Activated CD8-positive, alpha-beta memory T cell treated with anti-CD3 and anti-CD28 coated beads for 36 hours (primary cell): ENCODE data around the gene DTNBP1. TPM values are rescaled to one million over a fixed set of nuclear protein-coding genes. Genes with fewer than 3 reads are reported as not detected.

Source experiments
- CTCF ChIA-PET: fragments of 350-600 bp; sonication (Branson Sonifier 250); formaldehyde crosslinking; loops from one replicate; lab custom pipeline; 2021; ENCODE audit warnings: antibody characterized with exemption; lab: Charles Lee
- POLR2A ChIA-PET: fragments of 350-600 bp; sonication (Branson Sonifier 250); formaldehyde crosslinking; loops from one replicate; lab custom pipeline; 2021; ENCODE audit warnings: antibody characterized with exemption; lab: Charles Lee
- total RNA-seq, 2 experiments: library from RNA; stranded (reverse); gene quantifications; one replicate each; pipeline ENCODE4 v1.2.3, GENCODE V29; 2021

Gene DTNBP1
- total RNA-seq, 2 experiments from 2014 or later = 15.9 to 17.1 TPM

DNA sequence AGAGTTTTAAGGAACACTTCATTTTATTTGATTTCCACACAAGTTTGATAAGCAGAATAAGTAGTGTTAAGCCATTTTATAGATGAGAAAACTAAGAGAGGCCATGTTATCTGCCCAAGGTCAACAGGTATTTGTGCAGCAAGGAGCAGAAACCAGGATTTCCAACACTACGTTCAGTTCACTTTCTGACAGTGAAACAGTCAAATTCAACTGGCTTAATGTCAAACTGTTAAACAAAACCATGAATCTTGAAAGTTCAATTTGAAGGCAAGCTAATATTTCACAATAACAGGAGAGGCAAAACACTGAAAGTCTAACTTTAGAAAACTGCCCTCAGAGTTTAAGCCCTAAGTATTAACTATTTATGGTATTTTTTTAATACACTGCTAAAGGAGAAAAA lies 32.6 kb downstream of the DTNBP1 start:
- POLR2A ChIA-PET = no interaction called here
- CTCF ChIA-PET = no interaction called here

DNA sequence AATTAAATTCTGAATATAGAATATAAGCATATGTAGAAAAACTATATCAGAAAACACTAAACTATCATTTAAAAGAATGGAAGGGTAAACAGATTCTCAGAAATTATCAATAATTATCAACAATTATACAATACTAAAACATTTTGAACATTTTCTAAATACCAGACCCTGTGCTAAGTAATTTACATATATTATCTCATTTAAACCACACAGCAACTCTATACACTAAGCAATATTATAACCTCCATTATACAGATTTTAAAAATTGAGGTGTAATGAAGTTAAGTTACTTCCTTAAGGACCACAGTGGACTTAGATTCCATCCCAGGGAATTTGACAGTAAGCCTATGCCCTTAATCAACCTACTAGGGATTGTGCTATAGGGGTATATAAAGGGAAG lies 33.3 kb downstream of the DTNBP1 start:
- POLR2A ChIA-PET = no interaction called here
- CTCF ChIA-PET = no interaction called here

DNA sequence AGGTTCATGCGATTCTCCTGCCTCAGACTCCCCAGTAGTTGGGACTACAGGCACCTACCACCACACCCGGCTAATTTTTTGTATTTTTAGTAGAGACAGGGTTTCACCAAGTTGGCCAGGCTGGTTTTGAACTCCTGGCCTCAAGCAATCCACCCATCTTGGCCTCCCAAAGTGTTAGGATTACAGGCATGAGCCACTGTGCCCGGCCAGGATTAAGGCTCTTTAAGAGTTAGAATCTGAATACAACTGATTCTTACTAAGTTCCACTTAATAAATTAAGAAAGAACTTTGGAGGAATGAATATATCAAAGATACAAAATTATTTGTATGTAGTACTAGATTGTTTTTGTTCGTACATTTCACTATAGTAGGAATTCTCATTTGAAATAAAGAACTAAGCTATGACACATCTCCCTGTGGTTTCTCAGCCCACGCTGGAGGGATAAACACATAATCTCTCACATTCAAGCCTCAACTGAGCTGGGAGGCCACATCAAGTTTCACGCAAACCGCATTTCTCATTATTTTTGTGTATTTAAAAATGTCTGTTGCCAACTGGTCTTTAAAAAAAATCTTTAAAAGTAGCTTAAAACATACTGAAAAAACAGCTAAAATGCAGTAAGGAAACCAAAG lies 34.2 kb downstream of the DTNBP1 start:
- ChIA-PET POLR2A (no interaction called here), CTCF (no interaction called here)

DNA sequence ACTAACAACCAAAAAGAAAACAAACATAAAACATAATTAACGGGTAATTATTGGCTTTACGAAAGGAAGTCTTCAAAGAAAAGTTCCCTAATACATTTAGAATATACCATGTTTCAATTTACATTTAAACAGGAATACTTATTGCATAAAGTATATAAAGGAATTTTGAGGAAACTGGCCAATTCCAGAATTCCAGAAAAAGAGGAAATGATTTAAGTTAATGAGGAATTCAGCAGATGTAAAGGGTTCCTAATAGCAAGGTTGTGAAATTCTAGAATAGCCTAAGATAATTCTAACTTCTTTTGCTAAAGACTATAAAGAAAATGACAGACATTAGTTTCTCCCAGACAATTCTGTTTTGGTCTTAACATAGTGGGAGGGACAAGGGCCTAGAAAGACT lies 35.0 kb downstream of the DTNBP1 start:
- CTCF ChIA-PET = no interaction called here

DNA sequence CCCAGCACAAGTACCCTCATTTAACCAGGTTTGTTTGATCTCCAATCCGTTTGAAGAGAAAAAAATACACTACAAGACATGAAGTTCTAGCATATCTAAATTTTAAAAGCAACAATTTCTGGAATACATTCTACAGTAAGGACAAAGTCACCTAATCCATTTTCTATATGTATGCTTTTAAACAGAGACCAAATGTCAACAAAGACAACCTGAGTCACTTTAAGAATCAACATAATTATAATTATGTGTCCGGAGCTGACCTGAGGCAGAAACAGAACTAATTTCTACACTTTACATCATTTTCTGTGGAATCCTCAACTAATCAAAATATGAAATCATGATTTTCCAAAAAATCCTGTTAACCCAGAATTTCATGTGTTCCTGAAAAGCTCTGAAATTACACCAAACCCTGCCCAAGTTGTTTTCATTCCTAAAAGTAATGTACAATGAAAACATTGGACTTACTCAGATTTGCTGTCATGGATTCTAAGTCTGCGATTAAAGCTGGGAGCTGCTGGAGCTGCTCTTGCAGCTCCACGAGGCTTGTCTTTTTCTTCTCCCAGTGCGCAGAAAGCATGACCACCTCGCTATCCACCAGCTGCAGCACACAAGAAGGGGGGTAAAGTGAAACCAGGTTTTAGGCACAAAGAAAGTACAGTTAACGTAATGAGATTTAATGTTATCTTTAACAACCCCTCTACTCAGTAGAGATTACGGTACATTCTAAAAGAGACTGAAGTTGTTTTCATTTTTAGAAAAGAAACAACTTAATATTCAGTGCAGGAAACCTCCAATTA lies 35.8 kb downstream of the DTNBP1 start:
- ChIA-PET POLR2A (no interaction called here), CTCF (no interaction called here)

More for the DNA sequence above, 35.0 kb downstream of the DTNBP1 start:
- POLR2A ChIA-PET = no interaction called here

DNA sequence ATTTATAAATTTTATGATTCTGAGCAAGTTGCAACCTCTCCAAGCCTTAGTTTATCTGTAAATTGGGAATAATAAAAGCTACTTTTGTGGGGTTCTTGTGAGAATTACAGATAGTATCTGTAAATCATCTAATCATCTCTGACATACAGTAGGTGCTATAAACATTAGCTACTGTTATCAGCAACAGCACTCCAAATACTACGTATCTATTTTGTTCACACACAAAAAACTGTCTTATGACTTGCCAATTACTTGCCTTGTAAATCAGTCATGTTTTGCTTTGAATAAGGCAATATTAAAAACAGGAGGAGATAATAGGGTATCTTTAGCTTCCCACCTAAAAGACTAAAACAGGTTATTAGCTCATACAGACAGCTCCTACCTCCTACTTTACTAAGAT lies 36.7 kb downstream of the DTNBP1 start:
- CTCF ChIA-PET = interaction anchor here (0.6 kb wide), 1 partner anchor 320 kb away, joined by 6 read pairs; no protein-coding TSS in a partner anchor
- POLR2A ChIA-PET = no interaction called here

DNA sequence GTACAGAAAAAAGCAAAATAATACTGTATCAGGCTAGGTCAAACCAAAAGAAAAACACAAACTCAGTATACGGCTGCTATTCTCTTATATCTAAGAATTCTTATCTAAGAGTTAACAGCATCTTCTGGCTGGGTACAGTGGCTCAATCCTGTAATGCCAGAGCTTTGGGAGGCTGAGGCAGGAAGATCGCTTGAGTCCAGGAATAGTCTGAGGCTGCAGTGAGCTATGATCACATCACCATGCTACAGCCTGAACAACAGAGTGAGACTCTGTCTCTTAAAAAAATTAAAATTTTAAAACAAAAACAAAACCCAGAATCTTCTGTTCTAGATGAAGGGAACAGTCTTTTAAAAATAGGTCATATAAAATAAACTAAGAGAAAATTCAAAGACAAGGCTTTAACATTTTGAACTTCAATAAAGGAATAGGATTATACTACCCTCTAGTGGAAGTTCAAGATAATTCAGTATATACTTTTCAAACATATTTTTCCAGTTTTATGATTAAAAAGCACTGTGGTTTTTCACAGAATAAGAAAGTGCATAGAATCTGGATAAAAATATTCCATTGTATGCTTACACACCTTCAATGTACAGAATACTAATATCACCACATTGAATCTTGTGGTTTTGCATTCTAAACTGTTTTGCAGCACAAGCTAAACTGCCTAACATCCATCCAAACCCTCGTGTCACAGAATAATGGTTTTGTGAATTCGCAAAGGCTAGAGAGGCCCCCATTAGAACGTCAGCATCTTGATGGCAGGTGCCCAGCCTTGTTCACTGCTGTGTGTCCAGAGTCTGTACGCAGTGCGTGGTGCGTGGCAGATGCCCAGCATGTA lies 39.3 kb downstream of the DTNBP1 start:
- POLR2A ChIA-PET = no interaction called here
- CTCF ChIA-PET = interaction anchor here (0.6 to 1.1 kb wide), 3 partner anchors 96 to 1292 kb away, joined by 3 to 5 read pairs (median 4); no protein-coding TSS in a partner anchor

DNA sequence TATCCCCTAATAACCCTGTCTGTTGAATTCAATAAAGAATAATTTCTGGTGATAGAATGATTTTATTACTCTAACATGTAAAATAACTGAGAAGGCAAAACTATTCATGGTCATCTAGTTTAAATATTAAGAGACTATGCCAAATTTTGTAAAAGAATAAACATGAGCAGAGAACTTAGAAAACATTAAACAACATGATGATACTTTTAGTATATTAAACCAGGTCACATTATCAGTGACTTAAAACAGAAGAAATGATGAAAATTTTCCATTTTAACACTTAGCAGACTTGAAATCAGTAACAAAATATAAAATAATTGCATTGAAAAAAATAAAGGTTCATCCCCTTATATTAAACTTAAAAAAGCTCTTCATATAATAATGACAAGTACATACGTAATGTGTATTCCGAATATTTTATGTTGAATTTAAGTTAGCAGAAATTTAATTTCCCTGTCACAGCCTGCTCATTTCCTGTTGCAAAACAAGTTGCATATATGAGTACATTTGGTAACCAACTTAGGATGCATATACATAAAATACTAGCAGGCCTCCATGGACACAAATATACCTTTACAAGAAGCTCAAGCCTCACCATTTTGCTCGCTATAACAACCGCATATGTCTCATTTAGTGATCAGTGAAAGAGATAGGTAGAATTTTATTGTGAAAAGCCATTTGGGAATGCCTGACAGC lies 40.6 kb downstream of the DTNBP1 start:
- POLR2A ChIA-PET = no interaction called here

DNA sequence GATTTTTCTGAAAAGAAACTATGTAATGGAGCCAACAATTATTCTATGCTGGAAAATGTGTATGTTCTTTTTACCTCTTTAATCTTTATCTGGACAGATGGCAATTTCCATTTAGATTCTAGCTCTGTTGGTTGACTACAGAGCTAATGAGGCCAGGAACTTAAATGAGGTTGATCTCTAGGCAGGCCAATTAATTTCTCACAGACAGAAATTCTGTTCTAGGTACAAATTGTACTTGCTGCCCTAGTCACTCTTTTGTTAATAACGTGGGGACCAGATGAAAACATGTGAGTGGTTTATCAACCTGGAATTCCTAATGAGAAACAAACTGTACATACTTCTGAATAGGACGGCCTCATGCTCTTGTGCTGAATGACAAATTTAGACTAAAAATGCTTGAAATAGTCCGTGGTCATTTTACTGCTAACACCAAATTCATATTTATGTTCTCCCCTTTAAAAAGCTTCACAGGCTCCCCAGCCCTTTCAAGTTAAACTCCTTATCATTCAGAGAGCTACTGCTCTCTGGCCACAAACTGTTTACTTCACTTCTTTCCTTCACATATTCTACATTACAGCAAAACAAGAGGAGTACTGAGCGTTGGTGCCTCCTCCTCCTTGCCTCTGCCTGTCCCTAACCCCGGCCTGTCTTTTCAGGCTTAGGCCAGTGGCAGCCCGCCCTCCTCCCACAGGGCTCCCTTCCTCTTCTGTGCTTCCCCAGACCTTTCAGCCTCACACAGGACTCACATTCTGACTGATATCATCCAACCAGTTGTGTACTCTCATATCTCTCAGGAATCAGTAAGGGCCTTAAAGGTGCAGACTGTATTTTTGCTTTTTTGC lies 41.4 kb downstream of the DTNBP1 start:
- CTCF ChIA-PET = no interaction called here
- POLR2A ChIA-PET = no interaction called here

More for the DNA sequence above, 40.6 kb downstream of the DTNBP1 start:
- CTCF ChIA-PET = interaction anchor here (0.6 to 1.0 kb wide), 2 partner anchors 95 to 1602 kb away, joined by 3 read pairs; no protein-coding TSS in a partner anchor

DNA sequence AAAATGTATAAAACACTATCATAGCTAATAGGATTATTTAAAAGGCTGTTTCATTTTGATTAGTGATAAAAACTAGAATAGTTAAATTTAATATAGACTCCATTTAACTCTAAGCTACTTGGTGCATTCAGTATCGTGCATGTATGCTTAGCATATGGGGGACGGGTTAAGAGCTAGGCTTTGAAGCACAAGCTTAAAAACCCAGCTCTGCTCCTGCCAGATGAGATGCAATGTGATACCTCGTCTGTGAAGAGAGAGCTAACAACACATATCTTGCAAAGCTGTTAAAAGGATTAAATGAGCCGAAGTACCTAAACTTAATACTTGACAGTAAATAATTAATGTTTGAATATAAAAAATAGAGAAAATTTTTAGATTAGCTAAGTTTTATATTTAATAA lies 42.2 kb downstream of the DTNBP1 start:
- ChIA-PET POLR2A (no interaction called here), CTCF (no interaction called here)

DNA sequence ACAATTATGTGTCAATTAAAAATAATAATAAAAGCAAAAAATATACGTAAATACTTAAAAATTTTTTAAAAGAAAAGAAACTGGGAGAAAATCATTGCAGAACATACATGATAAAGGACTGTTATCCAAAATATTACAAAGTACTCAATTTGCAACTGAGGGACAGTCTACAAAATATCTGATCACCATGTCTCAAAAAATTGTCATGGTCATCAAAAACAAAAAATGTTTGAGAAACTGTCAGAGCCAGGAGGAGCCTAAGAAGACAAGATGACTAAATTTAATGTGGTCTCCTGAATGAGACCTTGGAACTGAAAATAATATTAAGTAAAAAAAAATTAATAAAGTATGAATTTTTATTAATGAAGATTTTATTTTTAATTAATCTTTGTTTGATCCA lies 43.5 kb downstream of the DTNBP1 start:
- ChIA-PET POLR2A (no interaction called here), CTCF (no interaction called here)

DNA sequence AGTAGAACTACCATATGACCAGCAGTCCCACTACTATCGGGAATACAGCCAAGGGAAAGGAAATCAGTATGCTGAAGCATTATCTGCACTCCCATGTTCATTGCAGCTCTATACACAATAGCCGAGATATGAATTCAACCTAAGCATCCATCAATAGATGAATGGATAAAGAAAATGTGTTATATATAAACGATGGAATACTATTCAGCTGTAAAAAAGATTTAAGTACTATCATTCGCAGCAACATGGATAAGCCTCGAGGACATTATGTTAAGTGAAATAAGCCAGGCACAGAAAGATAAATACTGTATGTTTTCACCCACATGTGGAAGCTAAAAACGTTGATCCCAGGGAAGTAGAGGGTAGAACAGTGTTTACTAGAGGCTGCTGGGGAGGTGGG lies 44.1 kb downstream of the DTNBP1 start:
- CTCF ChIA-PET = no interaction called here
- POLR2A ChIA-PET = no interaction called here

DNA sequence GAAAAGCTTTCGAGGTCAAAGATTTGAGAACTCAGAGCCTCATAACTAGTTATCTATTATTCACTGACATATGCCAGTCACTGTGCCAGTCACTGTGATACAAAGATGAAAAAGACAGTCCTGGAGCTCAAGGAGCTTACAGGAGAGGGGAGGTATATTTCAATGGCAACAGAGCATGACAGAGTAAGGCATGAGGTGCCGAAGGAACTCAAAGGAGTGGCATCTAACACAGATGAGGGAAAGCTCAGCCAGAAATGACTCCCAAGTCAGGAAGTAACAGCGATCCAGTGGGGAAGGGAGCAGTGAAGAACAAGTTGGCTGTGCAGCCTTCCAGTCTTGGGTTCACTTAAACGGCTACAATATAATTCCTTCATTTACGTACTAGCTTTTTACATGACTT lies 46.6 kb downstream of the DTNBP1 start:
- ChIA-PET CTCF (no interaction called here), POLR2A (no interaction called here)

DNA sequence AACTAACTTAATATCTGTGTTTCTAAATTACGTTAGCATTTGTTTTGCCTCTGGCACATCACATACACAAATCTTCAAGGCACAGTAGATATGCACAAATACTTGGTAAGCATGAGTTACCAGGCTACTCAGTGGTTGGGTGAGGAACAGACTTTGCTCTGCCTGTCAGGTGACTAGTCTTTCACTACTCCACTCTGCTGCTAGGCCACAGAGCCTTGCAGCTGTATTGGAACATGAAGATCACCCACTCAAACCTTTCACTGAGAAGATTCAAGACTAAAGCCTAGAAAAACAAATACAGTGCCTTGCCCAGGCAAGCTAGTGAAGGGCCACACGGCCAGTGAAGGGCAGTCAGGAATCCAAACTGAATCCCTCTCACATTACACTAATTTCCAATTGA lies 47.0 kb downstream of the DTNBP1 start:
- CTCF ChIA-PET = no interaction called here

DNA sequence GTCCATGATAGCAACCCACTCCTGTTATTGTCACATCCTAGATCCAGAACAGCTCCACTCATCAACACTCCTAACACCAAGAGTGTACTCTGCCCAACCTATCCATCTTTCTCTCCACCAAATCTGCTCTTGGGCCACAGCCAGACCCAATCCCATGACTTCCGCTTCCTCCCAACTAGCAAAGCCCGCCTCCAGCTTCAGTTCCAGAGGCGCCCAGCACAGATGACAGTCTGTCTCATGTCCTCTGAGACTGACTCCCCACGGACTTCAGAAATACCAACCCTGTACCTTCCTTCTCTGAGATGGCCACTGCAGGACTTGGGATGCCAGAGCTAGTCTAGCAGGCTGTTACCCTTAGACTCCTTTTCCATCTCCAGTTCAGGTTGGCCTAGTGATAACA lies 48.6 kb downstream of the DTNBP1 start:
- POLR2A ChIA-PET = no interaction called here
- CTCF ChIA-PET = no interaction called here

More for the DNA sequence above, 47.0 kb downstream of the DTNBP1 start:
- POLR2A ChIA-PET = no interaction called here

DNA sequence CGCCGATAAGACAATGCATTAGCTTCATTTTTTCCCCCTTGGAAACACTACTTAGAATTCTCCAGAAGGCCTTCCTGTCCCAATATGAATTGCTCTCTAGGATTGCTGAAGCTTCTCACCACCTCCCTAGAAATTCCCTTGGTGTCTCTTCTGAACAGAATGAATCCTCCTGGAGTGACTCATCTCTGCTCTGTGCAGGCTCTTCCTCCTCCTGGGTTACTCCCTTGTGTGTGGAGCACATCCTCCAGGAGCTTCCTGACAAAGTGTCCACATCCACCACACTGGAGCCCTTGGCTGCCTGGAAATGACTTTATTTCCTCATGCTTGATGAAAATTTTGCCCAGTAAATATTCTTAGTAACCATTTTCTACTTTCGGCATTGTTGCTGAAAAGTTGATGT lies 54.4 kb downstream of the DTNBP1 start:
- ChIA-PET CTCF (no interaction called here), POLR2A (no interaction called here)

DNA sequence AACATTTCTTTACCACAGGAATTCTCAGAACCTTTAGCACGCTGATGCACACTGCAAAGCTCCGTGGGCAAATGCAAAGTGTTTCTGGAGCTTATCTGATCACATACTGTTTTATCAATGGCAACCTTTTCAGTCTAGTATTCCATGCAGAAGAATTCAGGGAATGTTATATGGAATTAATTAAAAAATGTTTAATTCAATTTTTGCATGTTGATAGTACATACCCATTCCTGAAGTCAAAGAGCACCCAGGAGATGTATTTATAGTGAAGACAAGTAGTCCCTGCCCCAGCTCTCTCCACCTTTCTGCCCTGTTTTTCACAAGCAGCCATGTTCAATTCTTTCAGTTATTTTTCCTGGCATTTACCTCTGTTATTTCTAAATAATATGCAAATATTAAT lies 55.2 kb downstream of the DTNBP1 start:
- ChIA-PET POLR2A (no interaction called here), CTCF (interaction anchor here (0.6 kb wide), 1 partner anchor 802 kb away, joined by 3 read pairs; no protein-coding TSS in a partner anchor)

DNA sequence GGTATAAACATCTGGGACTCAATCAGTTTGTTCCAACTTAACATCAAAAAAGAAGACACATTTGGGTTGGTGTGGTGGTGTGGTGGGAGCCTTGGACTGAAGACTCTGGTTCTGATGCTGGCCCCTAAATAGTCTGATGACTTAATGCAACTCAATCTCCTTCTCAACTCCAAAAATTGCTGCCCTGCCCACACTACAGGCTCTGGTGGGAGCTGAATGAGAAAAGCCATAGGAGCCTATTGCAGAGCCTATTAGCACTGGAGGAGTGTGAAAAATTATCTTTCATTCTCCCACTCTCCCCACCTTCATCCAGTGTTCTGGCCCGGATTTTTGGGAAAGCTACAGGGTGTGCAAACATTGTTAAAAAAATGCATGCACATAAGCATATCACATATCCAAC lies 56.5 kb downstream of the DTNBP1 start:
- CTCF ChIA-PET = no interaction called here
- POLR2A ChIA-PET = no interaction called here

DNA sequence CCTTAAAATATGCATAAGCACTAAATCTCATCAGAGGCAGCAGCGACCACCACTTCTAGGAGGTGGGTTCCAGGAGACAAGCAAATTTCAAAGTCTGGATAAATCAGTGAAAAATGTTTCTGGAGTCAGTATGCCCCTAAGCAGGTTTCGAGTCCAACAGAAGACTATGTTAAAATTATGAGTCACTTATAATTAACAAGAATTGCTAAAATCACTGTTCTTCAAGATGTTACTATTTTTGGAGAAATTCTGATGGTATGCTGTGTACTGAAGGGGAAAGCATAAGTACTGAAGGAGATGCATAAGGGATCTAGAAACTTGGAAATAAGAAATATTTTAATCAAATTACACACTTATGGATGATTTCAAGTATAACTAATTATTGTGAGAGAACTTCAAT lies 58.0 kb downstream of the DTNBP1 start:
- CTCF ChIA-PET = no interaction called here
- POLR2A ChIA-PET = no interaction called here
